ENCODE measurements around the gene AVPI1. TPM values are rescaled to one million over a fixed set of nuclear protein-coding genes. Genes with fewer than 3 reads are reported as not detected.

AVPI1 gene
- total RNA-seq, 2 experiments from 2014 or later = 10.7 to 11.6 TPM

GRCh38 chr10:97664282-97664850 lies 22.7 kb downstream of the AVPI1 start:
- Histone ChIP-seq H3K27ac (ENCODE audit: low read depth in 1 of 2, low read length in 2 of 2) (no peak overlapping the region), H3K4me1 (ENCODE audit: insufficient read depth, low read length) (no peaks in the 10 kb centered on the region), H3K27me3 (ENCODE audit: control insufficient read depth in 1 of 2, insufficient read depth in 2 of 2, low read length in 2 of 2) (no peaks in the 10 kb centered on the region), H3K9me3 (ENCODE audit: control insufficient read depth in 1 of 2, insufficient read depth in 1 of 2, low read length in 2 of 2) (no peaks in the 10 kb centered on the region), H3K4me3 (ENCODE audit: low read length) (no peak overlapping the region), H3K36me3 (ENCODE audit: insufficient read depth, low read length) (peaks cover 39% of the 10 kb centered on the region)
- intact Hi-C loops (cut with DNase I, micrococcal nuclease) = no loop called here
- no peak for ATAC-seq (ENCODE audit: poor library complexity)
- Mint-ChIP-seq H3K36me3 (ENCODE audit: low read depth) (peaks cover 66% of the 10 kb centered on the region), H3K27me3 (no peaks in the 10 kb centered on the region), H3K4me1 (ENCODE audit: low read depth) (no peaks in the 10 kb centered on the region), H3K4me3 (no peak overlapping the region), H3K9me3 (no peaks in the 10 kb centered on the region), H3K27ac (no peak overlapping the region)
- CTCF ChIA-PET = no interaction called here
- DNase-seq = no peak
- POLR2A ChIA-PET = no interaction called here
- no peak for TF ChIP-seq CTCF (IDR thresholded peaks at IDR 0.05)

GRCh38 chr10:97659589-97659988 lies 27.5 kb downstream of the AVPI1 start:
- Mint-ChIP-seq H3K27ac (no peak overlapping the region), H3K36me3 (ENCODE audit: low read depth) (peaks cover 70% of the 10 kb centered on the region), H3K27me3 (no peaks in the 10 kb centered on the region), H3K4me1 (ENCODE audit: low read depth) (no peaks in the 10 kb centered on the region), H3K4me3 (no peak overlapping the region), H3K9me3 (no peaks in the 10 kb centered on the region)
- ChIA-PET POLR2A (no interaction called here), CTCF (no interaction called here)
- Histone ChIP-seq H3K4me1 (ENCODE audit: insufficient read depth, low read length) (no peaks in the 10 kb centered on the region), H3K27me3 (ENCODE audit: control insufficient read depth in 1 of 2, insufficient read depth in 2 of 2, low read length in 2 of 2) (no peaks in the 10 kb centered on the region), H3K27ac (ENCODE audit: low read depth in 1 of 2, low read length in 2 of 2) (no peak overlapping the region), H3K4me3 (ENCODE audit: low read length) (no peak overlapping the region), H3K36me3 (ENCODE audit: insufficient read depth, low read length) (peaks cover 30% of the 10 kb centered on the region), H3K9me3 (ENCODE audit: control insufficient read depth in 1 of 2, insufficient read depth in 1 of 2, low read length in 2 of 2) (no peaks in the 10 kb centered on the region)
- intact Hi-C loops (cut with DNase I, micrococcal nuclease) = no loop called here
- DNase-seq (no peak), ATAC-seq (ENCODE audit: poor library complexity) (no peak)
- TF ChIP-seq CTCF (IDR thresholded peaks at IDR 0.05) = no peak

- no peaks in the 10 kb centered on the region for H3K9me3 ChIP-seq (ENCODE audit: control insufficient read depth in 1 of 2, insufficient read depth in 1 of 2, low read length in 2 of 2)
- Mint-ChIP-seq H3K27me3 (no peaks in the 10 kb centered on the region), H3K27ac (no peak overlapping the region), H3K4me3 (no peak overlapping the region), H3K9me3 (no peaks in the 10 kb centered on the region), H3K36me3 (ENCODE audit: low read depth) (peaks cover 70% of the 10 kb centered on the region), H3K4me1 (ENCODE audit: low read depth) (no peaks in the 10 kb centered on the region)
- no peak for TF ChIP-seq CTCF (IDR thresholded peaks at IDR 0.05)
- intact Hi-C loops (cut with DNase I, micrococcal nuclease) = no loop called here
- ChIA-PET POLR2A (no interaction called here), CTCF (no interaction called here)
- DNase-seq = no peak
- no peak for ATAC-seq (ENCODE audit: poor library complexity)
- H3K4me1 ChIP-seq (ENCODE audit: insufficient read depth, low read length) = no peaks in the 10 kb centered on the region
- H3K36me3 ChIP-seq (ENCODE audit: insufficient read depth, low read length) = peaks cover 25% of the 10 kb centered on the region
- H3K27ac ChIP-seq (ENCODE audit: low read depth in 1 of 2, low read length in 2 of 2) = no peak overlapping the region
- no peak overlapping the region for H3K4me3 ChIP-seq (ENCODE audit: low read length)
- no peaks in the 10 kb centered on the region for H3K27me3 ChIP-seq (ENCODE audit: control insufficient read depth in 1 of 2, insufficient read depth in 2 of 2, low read length in 2 of 2)
These were observed 30.3 kb downstream of the AVPI1 start for GRCh38 chr10:97656777-97657176.

Measured in CD4-positive, alpha-beta T cell (primary cell).